Lower lobe of right lung (tissue), 2 donors: ENCODE data around the gene MFAP5. TPM values are rescaled to one million over a fixed set of nuclear protein-coding genes. Genes with fewer than 3 reads are reported as not detected.
"Not testable (repeated sequence)": the region's sequence is repeated elsewhere in the genome, so short reads cannot be mapped to it uniquely, and the experiment has no call there.

Experiments used
- ATAC-seq, 2 donors: fragments of 200-7000 bp; cut with Tn5 transposase; one replicate each; pipeline ENCODE4 v1.9.1; 2020 to 2022; ENCODE audit warnings: mild to moderate bottlenecking in 2 of 2, moderate library complexity in 2 of 2
- DNase-seq: peaks from one replicate; pipeline ENCODE4 v3.0.0-alpha.2; 2020
- H3K27ac ChIP-seq: fragments of 200-600 bp; one replicate; pipeline ENCODE4 v1.8.0; 2022
- H3K27me3 ChIP-seq: fragments of 200-600 bp; one replicate; pipeline ENCODE4 v1.8.0; 2022; ENCODE audit warnings: low read depth
- H3K36me3 ChIP-seq: fragments of 200-600 bp; one replicate; pipeline ENCODE4 v1.8.0; 2022; ENCODE audit warnings: mild to moderate bottlenecking
- H3K4me1 ChIP-seq: fragments of 200-600 bp; one replicate; pipeline ENCODE4 v1.8.0; 2022
- H3K4me3 ChIP-seq: fragments of 200-600 bp; one replicate; pipeline ENCODE4 v1.8.0; 2022; ENCODE audit warnings: mild to moderate bottlenecking
- H3K9me3 ChIP-seq: fragments of 200-600 bp; one replicate; pipeline ENCODE4 v1.8.0; 2022
- intact Hi-C: fragments of 100-400 bp; cut with DNase I; formaldehyde crosslinking; loops from one replicate; pipeline ENCODE4 v1.11.0; 2022
- total RNA-seq: library from RNA; stranded (reverse); fragmentation: NEBNext Ultra II Directional; extraction: Animal tissue kit (Norgen Biotek cat#: 25700); gene quantifications from one replicate; pipeline ENCODE4 v1.2.1, GENCODE V29; 2021
- TF ChIP-seq, protein P1 (sequence below): fragments of 200-600 bp; IDR thresholded peaks from one replicate; pipeline ENCODE4 v1.8.0; 2022; ENCODE audit warnings: antibody characterized with exemption, mild to moderate bottlenecking
- donor health status: DM: no; HTN: yes; CAD: no; lungs with severe emphysema.

MFAP5 gene
- total RNA-seq, 1 donor from 2014 or later: 50.2 TPM

DNA sequence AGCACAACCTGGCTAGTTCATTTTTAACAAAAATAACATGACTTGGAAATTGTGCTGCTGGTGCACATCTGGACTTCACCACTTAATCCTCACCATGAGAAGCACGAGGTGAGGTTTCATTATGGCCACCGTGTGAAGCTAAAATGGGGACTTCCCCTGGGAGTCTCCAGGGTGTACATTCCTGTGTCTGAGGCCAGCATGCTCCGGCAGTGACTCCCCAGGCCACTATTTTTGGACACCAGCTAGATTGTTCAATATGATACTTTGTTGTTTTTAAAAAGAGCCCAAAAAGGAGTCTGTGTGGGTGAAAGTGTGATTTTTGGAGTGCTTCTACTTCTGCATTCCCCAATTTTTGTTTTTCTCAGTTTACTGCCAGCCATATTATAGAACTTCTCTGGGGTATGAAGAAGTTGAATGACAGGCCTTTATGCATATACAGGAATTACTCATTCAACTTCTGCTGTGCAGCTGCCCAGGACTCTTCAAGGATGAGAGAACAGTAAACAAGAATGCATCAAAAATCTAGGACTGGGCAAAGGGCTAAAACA, 33.1 kb downstream of the MFAP5 start:
- Histone ChIP-seq H3K27me3 (no peaks in the 10 kb centered on the region), H3K4me3 (no peak overlapping the region), H3K36me3 (no peaks in the 10 kb centered on the region), H3K9me3 (no peaks in the 10 kb centered on the region), H3K27ac (no peak overlapping the region), H3K4me1 (no peaks in the 10 kb centered on the region)
- ATAC-seq: no peak
- intact Hi-C loops: no loop called here
- DNase-seq: no peak
- TF ChIP-seq, protein P1, sequence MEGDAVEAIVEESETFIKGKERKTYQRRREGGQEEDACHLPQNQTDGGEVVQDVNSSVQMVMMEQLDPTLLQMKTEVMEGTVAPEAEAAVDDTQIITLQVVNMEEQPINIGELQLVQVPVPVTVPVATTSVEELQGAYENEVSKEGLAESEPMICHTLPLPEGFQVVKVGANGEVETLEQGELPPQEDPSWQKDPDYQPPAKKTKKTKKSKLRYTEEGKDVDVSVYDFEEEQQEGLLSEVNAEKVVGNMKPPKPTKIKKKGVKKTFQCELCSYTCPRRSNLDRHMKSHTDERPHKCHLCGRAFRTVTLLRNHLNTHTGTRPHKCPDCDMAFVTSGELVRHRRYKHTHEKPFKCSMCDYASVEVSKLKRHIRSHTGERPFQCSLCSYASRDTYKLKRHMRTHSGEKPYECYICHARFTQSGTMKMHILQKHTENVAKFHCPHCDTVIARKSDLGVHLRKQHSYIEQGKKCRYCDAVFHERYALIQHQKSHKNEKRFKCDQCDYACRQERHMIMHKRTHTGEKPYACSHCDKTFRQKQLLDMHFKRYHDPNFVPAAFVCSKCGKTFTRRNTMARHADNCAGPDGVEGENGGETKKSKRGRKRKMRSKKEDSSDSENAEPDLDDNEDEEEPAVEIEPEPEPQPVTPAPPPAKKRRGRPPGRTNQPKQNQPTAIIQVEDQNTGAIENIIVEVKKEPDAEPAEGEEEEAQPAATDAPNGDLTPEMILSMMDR: no peak

GRCh38 chr12:8628731-8629130, 33.9 kb downstream of the MFAP5 start:
- H3K27me3 ChIP-seq: no peaks in the 10 kb centered on the region
- H3K9me3 ChIP-seq: no peaks in the 10 kb centered on the region
- no peaks in the 10 kb centered on the region for H3K36me3 ChIP-seq
- intact Hi-C loops: no loop called here
- H3K4me1 ChIP-seq: no peaks in the 10 kb centered on the region
- no peak for ATAC-seq
- no peak for DNase-seq
- TF ChIP-seq, protein P1: no peak
- H3K4me3 ChIP-seq: no peak overlapping the region
- no peak overlapping the region for H3K27ac ChIP-seq

DNA sequence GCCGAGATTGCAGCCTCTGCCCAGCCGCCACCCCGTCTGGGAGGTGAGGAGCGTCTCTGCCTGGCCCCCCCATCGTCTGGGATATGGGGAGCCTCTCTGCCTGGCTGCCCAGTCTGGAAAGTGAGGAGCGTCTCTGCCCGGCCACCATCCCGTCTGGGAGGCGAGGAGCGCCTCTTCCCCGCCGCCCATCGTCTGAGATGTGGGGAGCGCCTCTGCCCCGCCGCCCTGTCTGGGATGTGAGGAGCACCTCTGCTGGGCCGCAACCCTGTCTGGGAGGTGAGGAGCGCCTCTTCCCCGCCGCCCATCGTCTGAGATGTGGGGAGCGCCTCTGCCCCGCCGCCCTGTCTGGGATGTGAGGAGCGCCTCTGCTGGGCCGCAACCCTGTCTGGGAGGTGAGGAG, 37.9 kb downstream of the MFAP5 start:
- H3K27me3 ChIP-seq, H3K4me1 ChIP-seq, H3K27ac ChIP-seq, H3K4me3 ChIP-seq, H3K9me3 ChIP-seq, H3K36me3 ChIP-seq, intact Hi-C loops, DNase-seq, ATAC-seq: not testable (repeated sequence)

DNA sequence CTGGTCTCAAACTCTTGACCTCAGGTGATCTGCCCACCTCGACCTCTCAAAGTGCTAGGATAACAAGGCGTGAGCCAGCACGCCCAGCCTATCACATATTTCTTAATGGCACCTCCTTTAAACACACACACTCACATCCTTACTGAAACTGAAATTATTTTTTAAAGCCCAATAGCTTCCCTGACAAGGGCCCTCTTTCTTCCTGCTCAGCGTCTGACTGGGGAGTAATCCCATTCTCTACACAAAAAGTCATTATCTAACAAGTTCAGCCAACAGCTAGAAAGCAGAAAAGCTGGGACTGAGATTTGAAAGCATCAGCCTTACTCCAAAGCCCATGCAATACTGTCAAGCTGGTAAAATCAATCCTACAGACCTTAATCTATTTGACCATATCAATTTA, 40.0 kb downstream of the MFAP5 start:
- Histone ChIP-seq H3K4me3 (no peak overlapping the region), H3K36me3 (no peaks in the 10 kb centered on the region), H3K4me1 (no peaks in the 10 kb centered on the region), H3K27ac (no peak overlapping the region), H3K27me3 (no peaks in the 10 kb centered on the region), H3K9me3 (no peaks in the 10 kb centered on the region)
- no peak for DNase-seq
- intact Hi-C loops: no loop called here
- ATAC-seq: no peak
- TF ChIP-seq, protein P1: no peak

GRCh38 chr12:8615206-8615605, 47.4 kb downstream of the MFAP5 start:
- no peak overlapping the region for H3K27ac ChIP-seq
- ATAC-seq (no peak), DNase-seq (no peak)
- H3K4me1 ChIP-seq: no peaks in the 10 kb centered on the region
- no peaks in the 10 kb centered on the region for H3K27me3 ChIP-seq
- intact Hi-C loops: no loop called here
- TF ChIP-seq, protein P1: no peak
- no peak overlapping the region for H3K4me3 ChIP-seq
- H3K36me3 ChIP-seq: no peaks in the 10 kb centered on the region
- no peaks in the 10 kb centered on the region for H3K9me3 ChIP-seq

DNA sequence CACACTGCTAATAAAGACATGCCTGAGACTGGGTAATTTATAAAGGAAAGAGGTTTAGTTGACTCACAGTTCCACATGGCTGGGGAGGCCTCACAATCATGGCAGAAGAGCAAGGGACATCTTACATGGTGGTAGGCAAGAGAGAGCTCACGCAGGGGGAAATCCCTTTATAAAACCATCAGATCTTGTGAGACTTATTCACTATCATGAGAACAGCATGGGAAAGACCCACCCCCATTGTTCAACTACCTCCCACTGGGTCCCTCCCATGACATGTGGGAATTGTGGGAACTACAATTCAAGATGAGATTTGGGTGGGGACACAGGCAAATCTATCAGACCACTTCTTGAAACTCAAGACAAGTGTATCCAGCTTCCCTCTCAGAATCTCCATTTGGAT, 48.7 kb downstream of the MFAP5 start:
- H3K36me3 ChIP-seq, H3K4me1 ChIP-seq, DNase-seq, ATAC-seq, H3K27ac ChIP-seq, H3K4me3 ChIP-seq, intact Hi-C loops, H3K9me3 ChIP-seq, H3K27me3 ChIP-seq: not testable (repeated sequence)

- H3K9me3 ChIP-seq: no peaks in the 10 kb centered on the region
- ATAC-seq (no peak), DNase-seq (no peak)
- no peaks in the 10 kb centered on the region for H3K27me3 ChIP-seq
- H3K36me3 ChIP-seq: no peaks in the 10 kb centered on the region
- no peak within 1 kb of the TSS for H3K4me3 ChIP-seq
- TF ChIP-seq, protein P1: no peak
- no peak within 1 kb of the TSS for H3K27ac ChIP-seq
- H3K4me1 ChIP-seq: peaks cover 8% of the 10 kb centered on the region
- intact Hi-C loops: no loop called here
Observed at GRCh38 chr12:8612629-8613028, 50.0 kb downstream of the MFAP5 start, which contains the start of gene AICDA. Gene AICDA, minus strand, starts transcription at chr12:8612859. Its CDS starts 92 bp downstream, at chr12:8612767.
